Tibial nerve (tissue), 4 donors: ENCODE results near the gene TCF12. TPM values are rescaled to one million over a fixed set of nuclear protein-coding genes. Genes with fewer than 3 reads are reported as not detected.

Experiments used
- DNase-seq, 2 donors: peaks; one replicate each; pipeline ENCODE4 v3.0.0-alpha.2; 2019; ENCODE audit warnings: low spot score in 2 of 2
- H3K27ac ChIP-seq, 4 donors: fragments of 200-600 bp; sonication (generic) in 3 of 4; one replicate each; pipeline ENCODE4 v1.5.1; 2017 to 2019; ENCODE audit warnings: mild to moderate bottlenecking in 1 of 4
- H3K27me3 ChIP-seq, 2 donors: fragments of 200-600 bp; sonication (generic) in 1 of 2; one replicate each; pipeline versions ENCODE4 v1.5.1 to v1.6.0; 2017 to 2019
- H3K36me3 ChIP-seq, 3 donors: fragments of 200-600 bp; sonication (generic); one replicate each; pipeline ENCODE4 v1.5.1; 2018 to 2019
- H3K4me1 ChIP-seq, 4 donors: fragments of 200-600 bp; sonication (generic) in 3 of 4; one replicate each; pipeline ENCODE4 v1.5.1; 2017 to 2019
- H3K4me3 ChIP-seq, 4 donors: fragments of 200-600 bp; sonication (generic) in 3 of 4; one replicate each; pipeline ENCODE4 v1.5.1; 2017 to 2019; ENCODE audit warnings: mild to moderate bottlenecking in 1 of 4, moderate library complexity in 1 of 4
- H3K9me3 ChIP-seq, 4 donors: fragments of 200-600 bp; sonication (generic) in 3 of 4; one replicate each; pipeline ENCODE4 v1.5.1; 2017 to 2019
- CTCF ChIP-seq, 5 experiments: fragments of 200-600 bp in 3 of 5; fragments of 450-650 bp in 2 of 5; sonication (generic) in 3 of 5; IDR thresholded peaks; one replicate each; pipeline ENCODE4 v1.5.1; 2016 to 2019; ENCODE audit warnings: antibody characterized with exemption in 5 of 5, mild to moderate bottlenecking in 3 of 5, moderate library complexity in 2 of 5
- EP300 ChIP-seq, 2 donors: sonication (generic); formaldehyde crosslinking; IDR thresholded peaks; one replicate each; pipeline ENCODE4 v1.6.1; 2017; ENCODE audit warnings: antibody characterized with exemption in 2 of 2, mild to moderate bottlenecking in 1 of 2
- POLR2A ChIP-seq, 2 donors: fragments of 450-650 bp; IDR thresholded peaks; one replicate each; pipeline ENCODE4 v1.6.1; 2017; ENCODE audit warnings: antibody characterized with exemption in 2 of 2, mild to moderate bottlenecking in 2 of 2, moderate library complexity in 2 of 2
- WGBS, 2 donors: methylation state at CpG; one replicate each; pipeline ENCODE4 v1.1.5; 2018; 5-methylcytosine and 5-hydroxymethylcytosine counted together
- total RNA-seq, 4 donors: library from RNA; depleted of rRNA; stranded (reverse); fragments of >200 nt; gene quantifications; one replicate each; pipeline ENCODE4 v1.1.0, GENCODE V29; 2016

The TCF12 gene
- total RNA-seq, 4 donors from 2014 or later = 117 to 181 (median 174) TPM

DNA sequence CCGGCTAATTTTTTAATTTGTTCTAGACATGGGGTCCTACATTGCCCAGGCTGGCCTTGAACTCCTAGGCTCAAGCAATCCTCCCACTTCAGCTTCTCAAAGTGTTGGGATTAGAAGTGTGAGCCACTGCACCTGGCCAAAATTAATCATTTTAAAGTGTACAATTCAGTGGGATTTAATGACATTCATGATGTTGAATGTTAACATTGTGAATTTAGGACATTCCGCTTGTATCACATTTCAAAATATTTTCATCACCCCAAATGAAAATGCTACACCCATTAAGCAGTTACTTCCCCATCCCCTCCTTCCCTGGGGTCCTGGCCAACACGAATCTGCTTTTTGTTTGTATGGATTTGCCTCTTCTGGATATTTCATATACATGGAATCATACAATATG is 395.8 kb downstream of the TCF12 start:
- DNase-seq = no peak
- Histone ChIP-seq H3K36me3 (no peaks in the 10 kb centered on the region), H3K27ac (no peak overlapping the region), H3K9me3 (no peaks in the 10 kb centered on the region), H3K4me1 (no peaks in the 10 kb centered on the region), H3K4me3 (no peak overlapping the region), H3K27me3 (no peaks in the 10 kb centered on the region)
- whole genome bisulfite sequencing, 2 donors = 81 to 84% methylated on average over 3 of the region's 3 CpGs
- TF ChIP-seq CTCF (IDR thresholded peaks at IDR 0.05) (no peak), POLR2A (IDR thresholded peaks at IDR 0.05) (no peak), EP300 (IDR thresholded peaks at IDR 0.05) (no peak)

DNA sequence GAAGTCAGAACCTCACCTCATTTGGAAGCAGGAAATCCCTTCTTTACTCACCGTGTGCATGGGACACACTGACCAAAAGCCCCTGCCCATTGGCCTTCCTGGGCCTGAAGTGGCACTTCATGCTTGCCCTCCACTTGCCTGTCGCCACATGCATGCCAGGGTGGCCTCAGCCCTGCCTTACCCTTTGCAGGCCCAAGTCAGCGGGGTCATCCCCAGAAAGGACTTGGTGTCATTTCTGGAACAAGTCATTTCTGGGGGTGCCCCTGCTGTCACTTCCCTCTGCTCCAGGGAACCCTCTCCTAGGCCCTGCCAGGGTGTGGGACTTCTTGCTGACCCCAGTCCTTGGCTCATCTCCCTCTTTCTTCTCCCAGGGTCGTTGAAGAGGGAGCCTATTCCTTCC is 398.0 kb downstream of the TCF12 start:
- DNase-seq = no peak
- no peak overlapping the region for H3K27ac ChIP-seq
- peaks cover 0 to 9% (median 0%) of the 10 kb centered on the region in 4 donors for H3K4me1 ChIP-seq
- H3K9me3 ChIP-seq = no peaks in the 10 kb centered on the region
- WGBS, 2 donors = 65 to 73% methylated on average over 4 of the region's 4 CpGs
- H3K36me3 ChIP-seq = no peaks in the 10 kb centered on the region
- H3K4me3 ChIP-seq = no peak overlapping the region
- no peak for TF ChIP-seq CTCF (IDR thresholded peaks at IDR 0.05)
- TF ChIP-seq POLR2A (IDR thresholded peaks at IDR 0.05) = no peak
- TF ChIP-seq EP300 (IDR thresholded peaks at IDR 0.05) = no peak
- H3K27me3 ChIP-seq = no peaks in the 10 kb centered on the region

DNA sequence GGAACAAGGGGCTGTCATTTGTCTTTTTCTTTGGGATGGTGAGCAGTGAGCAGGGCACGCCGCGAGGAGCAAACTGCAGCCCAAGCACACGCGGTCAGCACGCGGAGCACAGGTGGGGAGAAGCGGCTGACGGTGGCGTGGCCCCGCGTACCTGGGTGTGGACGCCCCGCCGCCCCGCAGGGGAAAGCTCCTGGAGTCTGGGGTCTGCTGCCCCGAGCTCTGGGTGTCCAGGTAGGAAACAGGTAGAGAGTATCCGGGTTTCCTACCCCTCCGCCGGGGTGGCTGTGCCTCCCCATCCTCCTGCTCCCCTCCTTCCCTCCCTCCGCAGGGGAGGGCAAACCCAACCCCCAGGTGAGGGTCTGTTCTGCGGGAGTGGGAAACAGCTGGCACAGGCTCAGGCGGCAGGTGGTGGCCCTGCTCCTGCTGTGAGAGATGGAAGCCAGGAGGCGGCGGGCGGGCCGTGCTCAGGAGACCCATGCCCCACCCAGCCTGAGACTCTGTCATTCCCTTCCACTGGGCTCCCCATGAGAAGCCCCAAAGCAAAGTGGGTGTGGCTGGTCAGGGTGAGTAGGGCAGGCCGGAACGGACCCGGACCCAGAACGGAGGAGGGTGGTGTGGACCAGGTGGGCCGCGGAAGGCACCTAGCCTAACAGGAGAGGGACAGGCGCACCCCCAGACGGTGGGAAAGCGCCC is 400.9 kb downstream of the TCF12 start:
- TF ChIP-seq POLR2A (IDR thresholded peaks at IDR 0.05) (no peak), CTCF (IDR thresholded peaks at IDR 0.05) (no peak), EP300 (IDR thresholded peaks at IDR 0.05) (no peak)
- no peak overlapping the region for H3K4me3 ChIP-seq
- no peak overlapping the region for H3K27ac ChIP-seq
- no peaks in the 10 kb centered on the region for H3K36me3 ChIP-seq
- H3K27me3 ChIP-seq = no peaks in the 10 kb centered on the region
- no peak for DNase-seq
- WGBS, 2 donors = 91 to 94% methylated on average over 34 to 36 of the region's 36 CpGs
- peaks cover 0 to 19% (median 0%) of the 10 kb centered on the region in 4 donors for H3K4me1 ChIP-seq
- H3K9me3 ChIP-seq = no peaks in the 10 kb centered on the region

DNA sequence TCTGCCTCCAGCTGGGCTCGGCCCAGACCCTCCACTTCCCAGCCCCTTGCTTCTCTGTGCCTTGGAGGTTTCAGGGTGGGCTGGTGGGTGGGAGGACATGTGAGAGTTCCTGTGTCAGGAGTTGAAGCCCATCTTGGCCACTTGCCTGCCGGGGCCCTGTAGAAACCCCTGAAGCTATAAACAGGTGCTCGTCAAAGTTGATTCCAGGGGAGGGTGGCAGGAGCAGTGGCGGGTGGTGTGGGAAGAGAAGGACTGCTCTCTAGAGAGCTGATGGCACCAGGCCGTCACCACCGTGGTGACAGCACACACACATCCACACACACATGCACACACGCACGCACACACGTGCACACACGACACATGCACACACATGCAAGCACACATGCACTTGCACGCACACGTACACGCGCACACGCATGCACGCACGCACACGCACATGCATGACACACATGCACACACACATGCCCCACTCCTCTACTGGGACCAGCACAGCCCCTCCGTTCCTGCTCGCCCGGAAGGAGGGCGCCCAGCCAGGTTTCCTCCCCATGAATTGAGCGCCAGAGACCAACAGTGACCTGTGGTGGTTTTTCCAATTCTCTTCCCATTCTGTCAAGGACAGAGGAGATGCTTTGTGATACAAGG is 401.6 kb downstream of the TCF12 start:
- H3K27ac ChIP-seq = peak overlapping the region in 1 of 4 donors; percentile 60
- no peaks in the 10 kb centered on the region for H3K27me3 ChIP-seq
- H3K36me3 ChIP-seq = no peaks in the 10 kb centered on the region
- no peaks in the 10 kb centered on the region for H3K9me3 ChIP-seq
- no peak for DNase-seq
- WGBS, 2 donors = 81 to 90% methylated on average over 23 of the region's 23 CpGs
- H3K4me3 ChIP-seq = no peak overlapping the region
- peaks cover 0 to 19% (median 0%) of the 10 kb centered on the region in 4 donors for H3K4me1 ChIP-seq
- TF ChIP-seq EP300 (IDR thresholded peaks at IDR 0.05) = no peak
- TF ChIP-seq POLR2A (IDR thresholded peaks at IDR 0.05) = no peak
- TF ChIP-seq CTCF (IDR thresholded peaks at IDR 0.05) = no peak

DNA sequence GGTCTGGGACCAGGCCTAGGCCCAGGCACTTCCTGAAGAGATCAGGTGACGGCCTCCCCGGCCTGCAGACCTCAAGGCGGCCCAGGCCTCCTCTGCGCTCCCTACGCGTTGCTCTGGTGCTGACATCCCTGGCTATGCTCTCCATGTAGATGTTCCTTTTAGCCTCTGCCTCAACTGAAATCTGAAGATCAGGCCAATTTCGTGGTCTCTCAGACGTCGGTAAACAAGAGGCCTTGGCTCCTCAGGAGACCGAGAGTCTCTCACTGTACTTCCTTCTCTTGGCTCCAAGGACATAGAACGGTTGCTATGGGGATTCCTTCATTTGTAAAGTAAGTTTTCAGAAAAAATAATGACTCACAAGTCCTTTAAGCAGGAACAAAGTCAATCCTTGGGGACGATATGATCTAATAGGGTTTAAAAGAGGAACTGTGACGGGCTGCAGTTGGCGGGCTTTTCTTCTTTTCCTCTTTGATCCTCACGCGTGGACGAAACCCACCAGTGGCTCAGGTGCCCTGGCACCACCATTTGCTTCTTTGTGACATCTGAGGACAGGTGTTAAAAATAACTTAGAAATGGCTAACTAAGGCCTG is 402.3 kb downstream of the TCF12 start:
- Histone ChIP-seq H3K36me3 (no peaks in the 10 kb centered on the region), H3K4me1 (peaks cover 0 to 19% (median 0%) of the 10 kb centered on the region in 4 donors), H3K4me3 (no peak overlapping the region), H3K27me3 (no peaks in the 10 kb centered on the region), H3K9me3 (no peaks in the 10 kb centered on the region), H3K27ac (peak overlapping the region in 2 of 4 donors; percentile 8 to 60)
- TF ChIP-seq CTCF (IDR thresholded peaks at IDR 0.05) (no peak), EP300 (IDR thresholded peaks at IDR 0.05) (peak in 1 of 2 donors; percentile 58)
- 57 to 62% methylated on average over 17 of the region's 17 CpGs for WGBS, 2 donors
- peak in 1 of 2 donors; percentile 59 for DNase-seq
